ENCODE data around the gene DHRS12.

DHRS12 gene

GRCh38 chr13:51780099-51780498, 23.9 kb downstream of the DHRS12 start:
- no peak for DNase-seq

DNA sequence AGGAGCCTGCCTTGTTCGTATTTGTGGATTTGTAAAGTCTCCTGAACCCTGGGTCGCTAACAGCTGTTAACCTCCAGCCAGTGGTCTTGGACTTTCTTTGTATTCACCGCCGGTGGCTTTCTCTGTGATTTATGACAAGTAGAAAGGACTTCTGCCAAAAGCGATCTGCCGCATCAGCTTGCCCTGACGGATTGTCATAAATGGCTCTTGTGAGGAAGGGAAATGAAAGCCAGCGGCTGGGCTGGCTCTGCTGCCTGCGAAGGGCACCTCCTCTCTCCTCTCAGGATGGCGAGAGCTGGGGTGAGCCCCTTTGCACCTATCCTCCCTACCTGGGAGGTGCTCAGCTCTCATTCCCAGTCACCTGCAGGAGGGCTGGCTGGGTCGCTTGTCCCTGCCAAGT, 25.6 kb downstream of the DHRS12 start:
- no peak for DNase-seq

GRCh38 chr13:51777921-51778320, 26.0 kb downstream of the DHRS12 start:
- DNase-seq, result no peak

- DNase-seq, result no peak
Observed at GRCh38 chr13:51776179-51776578, 27.8 kb downstream of the DHRS12 start.

DNA sequence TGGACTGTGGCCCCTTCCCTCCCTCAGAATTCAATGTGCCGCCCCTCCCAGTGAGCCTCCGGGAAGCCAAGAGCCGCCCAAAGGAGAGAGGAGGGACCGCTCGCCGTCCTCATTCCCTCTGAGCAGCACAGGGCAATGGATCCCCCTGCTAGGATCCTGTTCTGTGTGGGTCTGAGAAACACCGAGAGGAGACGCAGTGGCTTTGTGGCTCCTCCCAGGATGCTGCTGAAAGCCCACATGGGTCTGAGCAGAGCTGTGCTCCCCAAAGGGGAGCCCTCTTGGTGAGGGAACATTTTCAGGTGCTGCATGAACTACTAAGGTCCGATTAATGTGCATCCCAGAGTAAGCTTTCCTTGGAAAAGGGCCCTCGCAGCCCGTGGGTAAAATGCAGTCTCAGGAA, 30.4 kb downstream of the DHRS12 start:
- DNase-seq, result no peak

DNA sequence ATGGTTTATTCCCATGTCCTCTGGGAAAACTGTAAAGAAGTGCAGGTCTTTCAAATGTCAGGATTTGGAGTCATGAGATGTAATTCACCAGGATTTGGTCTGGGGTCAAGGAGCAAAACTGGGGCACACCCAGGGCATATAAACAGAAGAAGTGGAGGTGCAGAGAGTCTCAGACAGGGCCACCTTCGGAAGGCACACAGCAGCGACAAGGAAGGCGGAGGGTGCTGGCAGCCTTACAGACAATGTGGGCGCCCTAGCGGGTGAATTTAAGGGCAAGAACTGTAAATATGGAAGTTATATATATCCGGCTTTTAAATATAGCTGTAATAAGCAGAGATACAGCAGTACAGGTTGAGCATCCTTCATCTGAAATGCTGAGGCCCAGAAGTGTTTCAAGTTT, 31.2 kb downstream of the DHRS12 start:
- DNase-seq, result no peak

DNA sequence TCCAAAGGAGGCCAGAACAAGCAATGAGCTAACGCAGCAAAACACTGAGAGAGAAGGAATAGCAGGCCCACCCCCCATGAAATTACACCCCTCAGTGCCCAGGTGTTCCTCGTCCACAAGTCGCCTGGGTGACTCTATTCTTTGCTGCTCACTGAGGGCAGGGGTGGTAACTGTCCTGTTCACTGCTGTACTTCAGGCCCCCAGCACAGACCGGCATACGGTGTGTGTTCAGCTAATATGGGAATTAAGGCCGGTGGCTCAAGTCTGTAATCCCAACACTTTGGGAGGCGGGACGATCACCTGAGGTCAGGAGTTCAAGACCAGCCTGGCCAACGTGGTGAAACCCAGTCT, 31.9 kb downstream of the DHRS12 start:
- no peak for DNase-seq

- no peak for DNase-seq
Observed at GRCh38 chr13:51771418-51772104, 32.4 kb downstream of the DHRS12 start.

DNA sequence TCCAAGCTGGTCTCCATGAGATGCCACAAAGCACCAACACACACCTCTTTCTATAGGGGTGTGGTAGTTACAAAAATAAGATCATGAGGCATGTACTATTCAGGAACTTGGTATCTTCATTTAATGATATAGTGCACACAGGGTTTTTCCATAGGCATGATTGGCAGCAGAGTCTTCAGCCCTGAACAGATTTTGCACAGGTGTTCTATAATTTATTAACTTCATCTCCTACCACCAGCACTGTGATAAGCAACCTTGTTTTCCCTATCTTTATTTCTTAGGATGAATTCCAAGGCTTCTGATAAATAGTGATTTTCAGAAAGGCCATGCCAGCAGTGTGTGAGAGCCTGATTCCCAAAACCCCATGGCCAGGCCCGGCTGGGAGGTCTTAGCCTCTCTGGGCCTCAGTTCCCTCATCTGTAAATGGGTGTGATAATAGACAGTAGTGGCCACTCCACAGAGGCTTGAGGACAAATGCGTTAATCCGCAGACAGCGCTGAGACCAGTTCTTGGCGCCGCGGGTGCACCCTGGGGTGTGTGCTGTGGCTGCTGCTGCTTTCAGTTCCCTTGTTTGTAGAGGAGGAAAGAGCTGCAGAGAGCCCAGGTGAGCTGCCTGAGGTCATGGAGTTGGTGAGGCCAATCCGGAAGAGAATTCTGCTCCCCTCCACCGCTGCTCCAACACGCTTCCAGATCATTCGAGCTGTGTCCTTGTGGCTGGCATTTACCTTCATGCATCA, 33.1 kb downstream of the DHRS12 start:
- no peak for DNase-seq

GRCh38 chr13:51770160-51770559, 33.8 kb downstream of the DHRS12 start:
- DNase-seq, result no peak

GRCh38 chr13:51769455-51770127, 34.4 kb downstream of the DHRS12 start:
- DNase-seq, result no peak

GRCh38 chr13:51768976-51769375, 35.0 kb downstream of the DHRS12 start:
- no peak for DNase-seq

DNA sequence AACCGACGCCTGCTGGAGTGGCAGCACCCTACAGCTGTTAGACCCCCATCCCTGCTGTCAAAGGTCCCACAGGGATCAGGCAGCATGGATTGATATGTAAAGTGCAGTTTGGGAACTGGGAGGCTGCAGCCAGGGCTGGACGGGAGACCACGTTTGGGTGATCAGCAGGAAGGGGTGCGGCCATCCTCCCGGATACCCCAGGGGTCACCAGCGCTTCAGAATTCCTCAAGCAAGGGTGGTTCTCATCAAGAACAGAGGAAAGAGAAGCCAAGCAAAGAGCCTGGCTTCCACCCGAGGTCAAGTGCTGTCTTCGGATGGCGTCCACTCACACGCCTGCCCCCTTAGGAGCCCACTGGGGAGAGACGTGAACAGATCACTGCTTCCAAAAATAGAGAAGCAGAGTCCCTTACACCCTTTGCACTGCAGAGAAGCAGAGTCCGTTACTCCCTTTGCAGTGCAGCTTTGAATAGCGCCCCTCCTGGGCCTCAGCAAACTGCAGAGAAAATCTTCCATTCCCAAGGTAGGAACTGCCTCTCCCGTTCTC, 35.5 kb downstream of the DHRS12 start:
- no peak for DNase-seq

DNA sequence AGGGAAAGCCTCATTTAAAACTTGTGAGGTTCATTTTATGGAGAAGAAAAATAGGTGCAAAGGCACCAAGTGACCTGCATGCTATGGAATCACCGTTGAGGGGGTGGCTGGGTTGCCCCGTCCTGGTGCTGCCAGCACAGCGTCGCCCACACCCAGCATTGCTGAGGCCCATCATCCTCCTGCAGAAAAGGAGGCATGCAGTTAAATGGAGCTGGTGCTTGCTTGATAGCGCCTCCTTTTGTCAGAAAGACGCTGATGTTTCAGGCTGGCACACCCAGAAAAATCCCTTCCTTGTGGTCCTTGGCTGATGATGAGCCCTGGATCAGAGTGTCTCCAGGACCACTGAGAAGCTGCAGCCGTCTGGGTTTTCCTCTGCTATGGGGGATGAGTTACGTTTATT, 36.9 kb downstream of the DHRS12 start:
- DNase-seq, result no peak

- no peak for DNase-seq
Observed at GRCh38 chr13:51765142-51765515, 38.8 kb downstream of the DHRS12 start.

GRCh38 chr13:51764184-51765141, 39.5 kb downstream of the DHRS12 start:
- DNase-seq, result peak; percentile 15

GRCh38 chr13:51763486-51763885, 40.5 kb downstream of the DHRS12 start:
- DNase-seq, result no peak

- no peak for DNase-seq
Observed at GRCh38 chr13:51761643-51762350, 42.2 kb downstream of the DHRS12 start.

GRCh38 chr13:51760592-51760991, 43.4 kb downstream of the DHRS12 start:
- no peak for DNase-seq

- peak; percentile 22 for DNase-seq
Observed at GRCh38 chr13:51759240-51759639, 44.7 kb downstream of the DHRS12 start.

DNA sequence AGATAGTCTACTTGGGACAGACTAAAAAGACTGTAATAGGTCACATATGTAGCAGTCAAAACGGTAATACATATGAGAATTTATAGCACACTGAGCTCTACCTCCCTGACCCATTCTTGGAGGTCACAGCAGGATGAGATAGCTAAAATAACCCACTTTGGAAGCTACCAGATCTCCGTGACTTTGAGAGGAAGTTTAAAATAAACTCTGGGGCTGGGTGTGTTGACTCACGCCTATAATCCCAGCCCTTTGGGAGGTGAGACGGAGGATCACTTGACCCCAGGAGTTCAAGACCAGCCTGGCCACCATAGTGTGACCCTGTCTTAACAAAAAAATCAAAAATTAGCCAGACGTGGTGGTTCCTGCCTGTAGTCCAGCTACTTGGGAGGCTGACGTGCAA, 45.3 kb downstream of the DHRS12 start:
- DNase-seq, result no peak

GRCh38 chr13:51756651-51757050, 47.3 kb downstream of the DHRS12 start:
- DNase-seq, result no peak
